ENCODE results near the gene PRELP.

The PRELP gene

GRCh38 chr1:203511513-203511912 is 35.9 kb downstream of the PRELP start:
- no peaks in the 10 kb centered on the region for H3K27me3 ChIP-seq
- H3K36me3 ChIP-seq, result no peaks in the 10 kb centered on the region
- DNase-seq, result no peak
- intact Hi-C loops (cut with DNase I; ENCODE audit: low total_unique reads), result no loop called here
- H3K27ac ChIP-seq, result no peak overlapping the region
- H3K9me3 ChIP-seq, result no peaks in the 10 kb centered on the region
- no peak overlapping the region for H3K4me3 ChIP-seq
- TF ChIP-seq, protein P1, sequence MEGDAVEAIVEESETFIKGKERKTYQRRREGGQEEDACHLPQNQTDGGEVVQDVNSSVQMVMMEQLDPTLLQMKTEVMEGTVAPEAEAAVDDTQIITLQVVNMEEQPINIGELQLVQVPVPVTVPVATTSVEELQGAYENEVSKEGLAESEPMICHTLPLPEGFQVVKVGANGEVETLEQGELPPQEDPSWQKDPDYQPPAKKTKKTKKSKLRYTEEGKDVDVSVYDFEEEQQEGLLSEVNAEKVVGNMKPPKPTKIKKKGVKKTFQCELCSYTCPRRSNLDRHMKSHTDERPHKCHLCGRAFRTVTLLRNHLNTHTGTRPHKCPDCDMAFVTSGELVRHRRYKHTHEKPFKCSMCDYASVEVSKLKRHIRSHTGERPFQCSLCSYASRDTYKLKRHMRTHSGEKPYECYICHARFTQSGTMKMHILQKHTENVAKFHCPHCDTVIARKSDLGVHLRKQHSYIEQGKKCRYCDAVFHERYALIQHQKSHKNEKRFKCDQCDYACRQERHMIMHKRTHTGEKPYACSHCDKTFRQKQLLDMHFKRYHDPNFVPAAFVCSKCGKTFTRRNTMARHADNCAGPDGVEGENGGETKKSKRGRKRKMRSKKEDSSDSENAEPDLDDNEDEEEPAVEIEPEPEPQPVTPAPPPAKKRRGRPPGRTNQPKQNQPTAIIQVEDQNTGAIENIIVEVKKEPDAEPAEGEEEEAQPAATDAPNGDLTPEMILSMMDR (IDR thresholded peaks at IDR 0.05), result no peak
- peaks cover 0 to 46% (median 25%) of the 10 kb centered on the region in 4 donors for H3K4me1 ChIP-seq

GRCh38 chr1:203511930-203512329 is 36.3 kb downstream of the PRELP start:
- Histone ChIP-seq H3K4me1 (peaks cover 0 to 43% (median 23%) of the 10 kb centered on the region in 4 donors), H3K4me3 (no peak overlapping the region), H3K27me3 (no peaks in the 10 kb centered on the region), H3K36me3 (no peaks in the 10 kb centered on the region), H3K9me3 (no peaks in the 10 kb centered on the region), H3K27ac (peak overlapping the region in 1 of 2 donors; percentile 52)
- intact Hi-C loops (cut with DNase I; ENCODE audit: low total_unique reads), result no loop called here
- TF ChIP-seq, protein P1 (IDR thresholded peaks at IDR 0.05), result no peak
- no peak for DNase-seq

DNA sequence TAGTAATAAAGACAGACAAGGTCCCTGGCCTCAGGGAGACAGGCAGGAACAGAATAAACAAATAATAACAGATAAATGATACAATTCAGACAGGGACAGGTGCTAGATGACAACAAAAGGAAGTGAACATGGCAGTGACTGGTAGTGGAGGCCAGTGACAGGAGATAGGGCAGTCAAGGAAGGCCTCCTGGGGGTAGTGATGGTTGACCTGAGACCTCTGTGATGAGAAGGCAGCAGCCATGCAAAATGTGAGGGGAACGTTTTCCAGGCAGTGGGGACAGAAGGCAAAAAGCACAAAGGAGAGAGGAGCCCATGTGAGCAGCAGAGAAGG is 36.9 kb downstream of the PRELP start:
- no peaks in the 10 kb centered on the region for H3K27me3 ChIP-seq
- no peaks in the 10 kb centered on the region for H3K9me3 ChIP-seq
- H3K27ac ChIP-seq, result peak overlapping the region; percentile 5 to 52
- intact Hi-C loops (cut with DNase I; ENCODE audit: low total_unique reads), result no loop called here
- H3K4me3 ChIP-seq, result no peak overlapping the region
- TF ChIP-seq, protein P1 (IDR thresholded peaks at IDR 0.05), result no peak
- no peak for DNase-seq
- H3K36me3 ChIP-seq, result no peaks in the 10 kb centered on the region
- H3K4me1 ChIP-seq, result peaks cover 0 to 37% (median 19%) of the 10 kb centered on the region in 4 donors

DNA sequence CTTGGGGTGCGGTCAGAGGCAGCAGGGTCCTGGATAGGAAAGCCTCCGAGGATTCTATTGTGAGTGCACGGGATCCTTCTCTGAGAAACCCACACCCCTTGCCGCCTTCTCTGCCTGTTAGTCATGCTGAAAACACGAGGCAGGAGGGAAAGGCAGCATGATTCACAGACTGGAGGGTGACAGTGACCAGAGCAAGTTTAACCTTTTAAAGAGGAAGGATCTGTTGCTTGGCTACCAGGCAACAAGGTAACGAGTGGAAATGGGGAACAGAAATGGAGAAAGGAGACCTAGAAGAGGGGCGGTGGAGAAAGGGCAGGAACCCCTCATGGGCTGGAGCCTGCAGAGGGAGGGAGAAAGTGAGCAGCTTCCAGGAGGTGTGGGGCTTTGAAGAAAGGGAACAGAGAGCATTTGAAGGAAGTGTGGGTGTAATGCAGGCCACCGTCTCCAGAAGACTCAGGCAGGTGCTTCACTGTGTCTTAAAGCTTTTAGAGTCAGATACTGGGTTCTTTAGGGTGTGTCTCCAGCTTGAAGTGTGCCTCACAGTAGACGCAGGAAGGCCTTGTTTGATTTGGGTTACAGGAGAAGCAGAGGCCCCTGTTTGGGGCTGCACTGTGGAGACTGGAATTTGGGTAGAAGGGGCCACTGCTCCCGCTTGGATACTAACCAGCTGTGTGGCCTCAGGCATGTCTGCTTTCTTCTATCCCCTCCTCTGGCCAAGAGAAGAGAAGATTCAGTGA is 37.4 kb downstream of the PRELP start:
- Histone ChIP-seq H3K4me3 (no peak overlapping the region), H3K27me3 (no peaks in the 10 kb centered on the region), H3K36me3 (no peaks in the 10 kb centered on the region), H3K4me1 (peaks cover 0 to 32% (median 15%) of the 10 kb centered on the region in 4 donors), H3K9me3 (no peaks in the 10 kb centered on the region), H3K27ac (peak overlapping the region; percentile 51 to 52)
- TF ChIP-seq, protein P1 (IDR thresholded peaks at IDR 0.05), result no peak
- intact Hi-C loops (cut with DNase I; ENCODE audit: low total_unique reads), result no loop called here
- peak; percentile 76 to 78 for DNase-seq

DNA sequence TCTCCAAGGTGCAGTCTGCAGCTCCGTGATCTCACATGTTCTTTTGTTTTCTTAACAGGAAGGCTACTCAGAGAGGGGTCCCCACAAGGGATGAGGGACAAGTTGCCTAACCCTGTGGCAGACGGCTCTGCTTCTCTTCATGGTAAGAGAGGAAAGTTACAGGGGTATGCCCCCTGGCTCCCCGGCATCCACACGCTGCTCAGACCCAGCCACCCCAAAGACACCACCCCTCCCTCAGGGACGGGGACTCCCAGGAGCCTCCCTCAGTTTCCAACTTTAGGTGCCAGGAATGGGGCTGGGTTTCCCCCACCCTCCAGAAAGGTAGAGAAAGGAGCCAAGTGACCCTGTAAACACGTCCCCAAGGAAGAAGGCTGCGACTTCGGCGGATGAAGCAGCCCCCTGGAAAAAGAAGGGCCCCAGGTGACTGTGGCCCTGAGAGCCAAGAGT is 38.0 kb downstream of the PRELP start:
- Histone ChIP-seq H3K27ac (peak overlapping the region in 1 of 2 donors; percentile 52), H3K4me1 (peaks cover 0 to 26% (median 14%) of the 10 kb centered on the region in 4 donors), H3K4me3 (no peak overlapping the region), H3K9me3 (no peaks in the 10 kb centered on the region), H3K27me3 (no peaks in the 10 kb centered on the region), H3K36me3 (no peaks in the 10 kb centered on the region)
- intact Hi-C loops (cut with DNase I; ENCODE audit: low total_unique reads), result no loop called here
- TF ChIP-seq, protein P1 (IDR thresholded peaks at IDR 0.05), result no peak
- no peak for DNase-seq
